Bronchial smooth muscle cell (primary cell): Measurements from ENCODE around the gene L3HYPDH. TPM values are rescaled to one million over a fixed set of nuclear protein-coding genes. Genes with fewer than 3 reads are reported as not detected.

Experiments used
- total RNA-seq: library from RNA; depleted of rRNA; stranded (reverse); fragments of >200 nt; gene quantifications from 2 replicates; pipeline ENCODE4 v1.2.1, GENCODE V29; 2014

The L3HYPDH gene
- total RNA-seq, result 28.5 and 31.2 TPM in 2 replicates

GRCh38 chr14:59483819-59484638 lies at the start of gene L3HYPDH, which contains the start of gene JKAMP:
Gene L3HYPDH, minus strand, starts transcription at chr14:59484408. Its CDS starts 92 bp downstream, at chr14:59484316.
Gene JKAMP, plus strand, starts transcription at chr14:59484517. Its CDS starts 73 bp downstream, at chr14:59484590.

GRCh38 chr14:59465316-59466135 lies 18.7 kb downstream of the L3HYPDH start, which contains the start of gene GPR135:
Gene GPR135, minus strand, starts transcription at chr14:59465380. Its CDS starts 154 bp downstream, at chr14:59465226.

Other genes starting within 250 kb of the L3HYPDH start
- 0.94 and 1.7 TPM in 2 replicates for gene GPR135, start 19.0 kb downstream of the L3HYPDH start, total RNA-seq
- 37.3 and 49.2 TPM in 2 replicates for gene JKAMP, start 109 bp upstream of the L3HYPDH start, total RNA-seq
- gene CCDC175, start 92.4 kb upstream of the L3HYPDH start, total RNA-seq, result not detected in 2 replicates